ENCODE measurements around the gene HMGN3. TPM values are rescaled to one million over a fixed set of nuclear protein-coding genes. Genes with fewer than 3 reads are reported as not detected.

The HMGN3 gene
- total RNA-seq, 1 donor from 2014 or later = 14.2 TPM

- no peaks in the 10 kb centered on the region for H3K36me3 ChIP-seq (ENCODE audit: control insufficient read depth, insufficient read depth, low read length)
- FAIRE-seq (no peak), DNase-seq (ENCODE audit: low read depth) (no peak)
- no peaks in the 10 kb centered on the region for H3K27me3 ChIP-seq (ENCODE audit: control insufficient read depth, insufficient read depth, low read length)
- no peak for TF ChIP-seq CTCF (IDR thresholded peaks at IDR 0.05; ENCODE audit: insufficient read depth, low read length, severe bottlenecking)
- no peak overlapping the region for H3K4me3 ChIP-seq (ENCODE audit: low read depth, low read length)
Measured at GRCh38 chr6:79250559-79250958, 16.1 kb upstream of the HMGN3 start.

GRCh38 chr6:79250107-79250514 is 15.6 kb upstream of the HMGN3 start:
- FAIRE-seq (no peak), DNase-seq (ENCODE audit: low read depth) (no peak)
- H3K4me3 ChIP-seq (ENCODE audit: low read depth, low read length) = no peak overlapping the region
- no peak for TF ChIP-seq CTCF (IDR thresholded peaks at IDR 0.05; ENCODE audit: insufficient read depth, low read length, severe bottlenecking)
- no peaks in the 10 kb centered on the region for H3K36me3 ChIP-seq (ENCODE audit: control insufficient read depth, insufficient read depth, low read length)
- no peaks in the 10 kb centered on the region for H3K27me3 ChIP-seq (ENCODE audit: control insufficient read depth, insufficient read depth, low read length)

- FAIRE-seq = no peak
Measured at GRCh38 chr6:79249136-79249535, 14.7 kb upstream of the HMGN3 start.

GRCh38 chr6:79246891-79247290 is 12.4 kb upstream of the HMGN3 start:
- DNase-seq (ENCODE audit: low read depth) (no peak), FAIRE-seq (no peak)
- Histone ChIP-seq H3K4me3 (ENCODE audit: low read depth, low read length) (no peak overlapping the region), H3K27me3 (ENCODE audit: control insufficient read depth, insufficient read depth, low read length) (no peaks in the 10 kb centered on the region), H3K36me3 (ENCODE audit: control insufficient read depth, insufficient read depth, low read length) (no peaks in the 10 kb centered on the region)
- TF ChIP-seq CTCF (IDR thresholded peaks at IDR 0.05; ENCODE audit: insufficient read depth, low read length, severe bottlenecking) = no peak

More at GRCh38 chr6:79249136-79249535, 14.7 kb upstream of the HMGN3 start:
- Histone ChIP-seq H3K36me3 (ENCODE audit: control insufficient read depth, insufficient read depth, low read length) (no peaks in the 10 kb centered on the region), H3K27me3 (ENCODE audit: control insufficient read depth, insufficient read depth, low read length) (no peaks in the 10 kb centered on the region), H3K4me3 (ENCODE audit: low read depth, low read length) (no peak overlapping the region)
- TF ChIP-seq CTCF (IDR thresholded peaks at IDR 0.05; ENCODE audit: insufficient read depth, low read length, severe bottlenecking) = no peak
- no peak for DNase-seq (ENCODE audit: low read depth)

GRCh38 chr6:79241228-79241627 is 6.7 kb upstream of the HMGN3 start:
- TF ChIP-seq CTCF (IDR thresholded peaks at IDR 0.05; ENCODE audit: insufficient read depth, low read length, severe bottlenecking) = no peak

GRCh38 chr6:79240509-79240908 is 6.0 kb upstream of the HMGN3 start:
- no peak for TF ChIP-seq CTCF (IDR thresholded peaks at IDR 0.05; ENCODE audit: insufficient read depth, low read length, severe bottlenecking)
- DNase-seq (ENCODE audit: low read depth) (peak; percentile 69), FAIRE-seq (no peak)
- no peaks in the 10 kb centered on the region for H3K27me3 ChIP-seq (ENCODE audit: control insufficient read depth, insufficient read depth, low read length)
- no peak overlapping the region for H3K4me3 ChIP-seq (ENCODE audit: low read depth, low read length)
- H3K36me3 ChIP-seq (ENCODE audit: control insufficient read depth, insufficient read depth, low read length) = no peaks in the 10 kb centered on the region

More at GRCh38 chr6:79241228-79241627, 6.7 kb upstream of the HMGN3 start:
- Histone ChIP-seq H3K4me3 (ENCODE audit: low read depth, low read length) (no peak overlapping the region), H3K36me3 (ENCODE audit: control insufficient read depth, insufficient read depth, low read length) (no peaks in the 10 kb centered on the region), H3K27me3 (ENCODE audit: control insufficient read depth, insufficient read depth, low read length) (no peaks in the 10 kb centered on the region)
- DNase-seq (ENCODE audit: low read depth) (no peak), FAIRE-seq (no peak)
